GM12891 (cell line): ENCODE data around the gene HOPX.

Source experiments
- PAX5 ChIP-seq: IDR thresholded peaks from 2 replicates; pipeline ENCODE4 v1.6.1; 2011; ENCODE audit warnings: low read length, moderate library complexity, mild to moderate bottlenecking; ENCODE audit not compliant: insufficient read depth, severe bottlenecking
- POLR2A ChIP-seq: IDR thresholded peaks from 2 replicates; pipeline ENCODE4 v1.6.1; 2011; ENCODE audit warnings: low read depth, low read length, control low read depth
- POLR2AphosphoS5 ChIP-seq: IDR thresholded peaks from 2 replicates; pipeline ENCODE4 v1.6.1; 2011; ENCODE audit warnings: low read depth, low read length, control low read depth
- POU2F2 ChIP-seq: IDR thresholded peaks from 2 replicates; pipeline ENCODE4 v1.6.1; 2011; ENCODE audit warnings: low read depth, mild to moderate bottlenecking, control low read depth, low read length, moderate library complexity
- SPI1 ChIP-seq: IDR thresholded peaks from 2 replicates; pipeline ENCODE4 v1.6.1; 2011; ENCODE audit warnings: low read depth, low read length, control low read depth
- TAF1 ChIP-seq: IDR thresholded peaks from 2 replicates; pipeline ENCODE4 v1.6.1; 2011; ENCODE audit warnings: low read depth, low read length, control low read depth

- no peak for TF ChIP-seq POLR2A
- TF ChIP-seq POLR2AphosphoS5: no peak
- TF ChIP-seq TAF1: no peak
- TF ChIP-seq PAX5: no peak
- no peak for TF ChIP-seq SPI1
- TF ChIP-seq POU2F2: no peak
These were observed 23.2 kb upstream of the HOPX start for GRCh38 chr4:56704089-56704871.
